ENCODE data around the gene PSMG1. TPM values are rescaled to one million over a fixed set of nuclear protein-coding genes. Genes with fewer than 3 reads are reported as not detected.

The PSMG1 gene
- total and polyA plus RNA-seq, 9 of the 15 experiments (the other 6 are each of a cell fraction or from before 2014, with no cell fraction given), result 54.5 to 427 (median 328) TPM

DNA sequence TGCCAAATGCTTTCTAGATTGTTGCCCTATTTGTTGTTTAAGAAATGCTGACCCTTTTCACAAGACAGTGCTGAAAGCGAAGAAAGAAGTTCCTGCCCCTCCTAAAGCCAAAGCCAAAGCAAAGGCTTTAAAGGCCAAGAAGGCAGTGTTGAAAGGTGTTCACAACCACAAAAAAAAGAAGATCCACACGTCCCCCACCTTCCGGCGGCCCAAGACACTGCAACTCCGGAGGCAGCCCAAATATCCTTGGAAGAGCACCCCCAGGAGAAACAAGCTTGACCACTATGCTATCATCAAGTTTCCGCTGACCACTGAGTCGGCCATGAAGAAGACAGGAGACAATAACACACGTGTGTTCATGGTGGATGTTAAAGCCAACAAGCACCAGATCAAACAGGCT, 55.7 kb downstream of the PSMG1 start:
- no peaks in the 10 kb centered on the region for H3K36me3 ChIP-seq (ENCODE audit: control insufficient read depth, insufficient read depth, low read length)
- H3K9me1 ChIP-seq (ENCODE audit: control insufficient read depth, insufficient read depth, low read length), result no peaks in the 10 kb centered on the region
- BruUV-seq (replicated peaks), result no TSS peak
- H3K9me3 ChIP-seq (replicated peaks; ENCODE audit: control insufficient read depth, insufficient read depth, low read depth, low read length), result no peaks in the 10 kb centered on the region
- peaks cover 0 to 4% of the 10 kb centered on the region in 2 experiments; a peak in 3 of 5 replicates for H3K27me3 ChIP-seq (ENCODE audit: control insufficient read depth in 2 of 2, insufficient read depth in 2 of 2, low read length in 2 of 2)
- no peak overlapping the region for H3K27ac ChIP-seq (ENCODE audit: extremely low read depth, low read depth, low read length)
- no peak for TF ChIP-seq PHB (CRISPR knock-in tag; IDR thresholded peaks at IDR 0.05)
- TF ChIP-seq SMARCE1 (IDR thresholded peaks at IDR 0.05), result no peak
- TF ChIP-seq ESRRA (IDR thresholded peaks at IDR 0.05; ENCODE audit: borderline replicate concordance, low read depth), result no peak
- TF ChIP-seq POLR3G (IDR thresholded peaks at IDR 0.05; ENCODE audit: extremely low read depth, insufficient read length, insufficient replicate concordance), result no peak
- TF ChIP-seq POLR2B (IDR thresholded peaks at IDR 0.05; ENCODE audit: low read depth, partially characterized antibody), result no peak
- TF ChIP-seq TBP (optimal IDR thresholded peaks at IDR 0.05; ENCODE audit: low read depth, low read length), result no peak
- TF ChIP-seq, protein P1, sequence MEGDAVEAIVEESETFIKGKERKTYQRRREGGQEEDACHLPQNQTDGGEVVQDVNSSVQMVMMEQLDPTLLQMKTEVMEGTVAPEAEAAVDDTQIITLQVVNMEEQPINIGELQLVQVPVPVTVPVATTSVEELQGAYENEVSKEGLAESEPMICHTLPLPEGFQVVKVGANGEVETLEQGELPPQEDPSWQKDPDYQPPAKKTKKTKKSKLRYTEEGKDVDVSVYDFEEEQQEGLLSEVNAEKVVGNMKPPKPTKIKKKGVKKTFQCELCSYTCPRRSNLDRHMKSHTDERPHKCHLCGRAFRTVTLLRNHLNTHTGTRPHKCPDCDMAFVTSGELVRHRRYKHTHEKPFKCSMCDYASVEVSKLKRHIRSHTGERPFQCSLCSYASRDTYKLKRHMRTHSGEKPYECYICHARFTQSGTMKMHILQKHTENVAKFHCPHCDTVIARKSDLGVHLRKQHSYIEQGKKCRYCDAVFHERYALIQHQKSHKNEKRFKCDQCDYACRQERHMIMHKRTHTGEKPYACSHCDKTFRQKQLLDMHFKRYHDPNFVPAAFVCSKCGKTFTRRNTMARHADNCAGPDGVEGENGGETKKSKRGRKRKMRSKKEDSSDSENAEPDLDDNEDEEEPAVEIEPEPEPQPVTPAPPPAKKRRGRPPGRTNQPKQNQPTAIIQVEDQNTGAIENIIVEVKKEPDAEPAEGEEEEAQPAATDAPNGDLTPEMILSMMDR (IDR thresholded peaks at IDR 0.05 in 2 of 3, conservative IDR thresholded peaks at IDR 0.05 in 1 of 3; ENCODE audit: insufficient read depth in 2 of 3, low read depth in 1 of 3, low read length in 3 of 3), result peak; percentile 44 to 52 (median 51)
- TF ChIP-seq MCM2 (IDR thresholded peaks at IDR 0.05; ENCODE audit: low read depth), result no peak
- TF ChIP-seq, protein P2, sequence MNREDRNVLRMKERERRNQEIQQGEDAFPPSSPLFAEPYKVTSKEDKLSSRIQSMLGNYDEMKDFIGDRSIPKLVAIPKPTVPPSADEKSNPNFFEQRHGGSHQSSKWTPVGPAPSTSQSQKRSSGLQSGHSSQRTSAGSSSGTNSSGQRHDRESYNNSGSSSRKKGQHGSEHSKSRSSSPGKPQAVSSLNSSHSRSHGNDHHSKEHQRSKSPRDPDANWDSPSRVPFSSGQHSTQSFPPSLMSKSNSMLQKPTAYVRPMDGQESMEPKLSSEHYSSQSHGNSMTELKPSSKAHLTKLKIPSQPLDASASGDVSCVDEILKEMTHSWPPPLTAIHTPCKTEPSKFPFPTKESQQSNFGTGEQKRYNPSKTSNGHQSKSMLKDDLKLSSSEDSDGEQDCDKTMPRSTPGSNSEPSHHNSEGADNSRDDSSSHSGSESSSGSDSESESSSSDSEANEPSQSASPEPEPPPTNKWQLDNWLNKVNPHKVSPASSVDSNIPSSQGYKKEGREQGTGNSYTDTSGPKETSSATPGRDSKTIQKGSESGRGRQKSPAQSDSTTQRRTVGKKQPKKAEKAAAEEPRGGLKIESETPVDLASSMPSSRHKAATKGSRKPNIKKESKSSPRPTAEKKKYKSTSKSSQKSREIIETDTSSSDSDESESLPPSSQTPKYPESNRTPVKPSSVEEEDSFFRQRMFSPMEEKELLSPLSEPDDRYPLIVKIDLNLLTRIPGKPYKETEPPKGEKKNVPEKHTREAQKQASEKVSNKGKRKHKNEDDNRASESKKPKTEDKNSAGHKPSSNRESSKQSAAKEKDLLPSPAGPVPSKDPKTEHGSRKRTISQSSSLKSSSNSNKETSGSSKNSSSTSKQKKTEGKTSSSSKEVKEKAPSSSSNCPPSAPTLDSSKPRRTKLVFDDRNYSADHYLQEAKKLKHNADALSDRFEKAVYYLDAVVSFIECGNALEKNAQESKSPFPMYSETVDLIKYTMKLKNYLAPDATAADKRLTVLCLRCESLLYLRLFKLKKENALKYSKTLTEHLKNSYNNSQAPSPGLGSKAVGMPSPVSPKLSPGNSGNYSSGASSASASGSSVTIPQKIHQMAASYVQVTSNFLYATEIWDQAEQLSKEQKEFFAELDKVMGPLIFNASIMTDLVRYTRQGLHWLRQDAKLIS (CRISPR knock-in tag; IDR thresholded peaks at IDR 0.05), result no peak
- no peak for TF ChIP-seq SP1 (CRISPR knock-in tag; IDR thresholded peaks at IDR 0.05)
- peak in 1 of 2 experiments; percentile 49; a peak in 2 of 4 replicates for TF ChIP-seq RAD21 (CRISPR knock-in tag; conservative IDR thresholded peaks at IDR 0.05 in 1 of 2, IDR thresholded peaks at IDR 0.05 in 1 of 2)
- TF ChIP-seq RAD51 (IDR thresholded peaks at IDR 0.05; ENCODE audit: borderline replicate concordance, low read depth), result no peak
- 0 out of 2 replicates have a peak, but pooled peaks have one; percentile 9 for TF ChIP-seq ZNF384 (IDR thresholded peaks at IDR 0.05; ENCODE audit: low read depth, low read length)
- no peaks in the 10 kb centered on the region for H3K79me2 ChIP-seq (ENCODE audit: control insufficient read depth, insufficient read depth, low read length)
- ChIA-PET CTCF (ENCODE audit: low intra/inter-chr PET ratio) (no interaction called here), POLR2A (interaction anchor here (0.9 kb wide), 1 partner anchor 25 kb away, joined by 4 read pairs; no protein-coding TSS in a partner anchor)
- DNase-seq (ENCODE audit: extremely low read depth in 1 of 4, low spot score in 3 of 4) (peak in 1 of 4 experiments; percentile 43), ATAC-seq (peak; percentile 53; the same call in 1 of the 3 replicates), FAIRE-seq (peak; percentile 11)
- in situ Hi-C loops (cut with MboI) (no loop called here), intact Hi-C loops (cut with micrococcal nuclease) (loop anchor here (10.0 kb wide), 1 partner anchor 203 kb away; no protein-coding TSS in a partner anchor)
- no peak overlapping the region for H3K4me3 ChIP-seq
- no peak overlapping the region for H3K4me2 ChIP-seq (ENCODE audit: insufficient read depth, low read length)
- H4K20me1 ChIP-seq (replicated peaks; ENCODE audit: control insufficient read depth, insufficient read depth, low read length), result no peaks in the 10 kb centered on the region
- WGBS (ENCODE audit: insufficient coverage, low coverage, missing lambda C conversion rate), result 6% methylated on average over 8 of the region's 8 CpGs
- no peak overlapping the region for H2AFZ ChIP-seq (ENCODE audit: low read depth, low read length)
- H3K9ac ChIP-seq (ENCODE audit: insufficient read depth in 1 of 2, low read depth in 2 of 2, low read length in 2 of 2), result no peak overlapping the region
- H3K4me1 ChIP-seq (replicated peaks in 1 of 2; ENCODE audit: control insufficient read depth in 2 of 2, insufficient read depth in 2 of 2, low read length in 2 of 2), result no peaks in the 10 kb centered on the region
